HepG2 (cell line): ENCODE data around the gene CCDC116. TPM values are rescaled to one million over a fixed set of nuclear protein-coding genes. Genes with fewer than 3 reads are reported as not detected.

Experiments used
- ATAC-seq: fragments of 200-7000 bp; cut with Tn5 transposase; 3 replicates; pipeline ENCODE4 v1.9.1; 2020; ENCODE audit warnings: mild to moderate bottlenecking, moderate library complexity
- BruUV-seq: library from RNA; stranded (reverse); fragments of 400-500 nt; replicated peaks from 2 replicates; lab custom pipeline; 2021; lab: Mats Ljungman, UMichigan
- CTCF ChIA-PET: fragments of 300-600 bp; formaldehyde crosslinking; extraction: SDS; loops from one replicate; lab custom pipeline; 2021; ENCODE audit warnings: low total read pairs, inconsistent platforms, low intra/inter-chr PET ratio; lab: Yijun Ruan, JAX
- POLR2A ChIA-PET: fragments of 350-600 bp; sonication (Branson Sonifier 250); formaldehyde crosslinking; loops from one replicate; lab custom pipeline; 2020; ENCODE audit warnings: antibody characterized with exemption, inconsistent platforms; lab: Yijun Ruan, JAX
- DNase-seq: peaks from one replicate; pipeline ENCODE4 v3.0.0-alpha.2; 2015; ENCODE audit warnings: low spot score
- FAIRE-seq: peaks from 3 replicates; lab custom pipeline; 2011; peaks lifted over from hg19 to GRCh38; lab: Jason Lieb, UNC
- H2AFZ ChIP-seq: one replicate; pipeline ENCODE4 v1.6.1; 2011; ENCODE audit warnings: low read length, inconsistent platforms
- H3K27ac ChIP-seq: fragments of 300-600 bp; 3 replicates; pipeline ENCODE4 v1.8.0; 2011; ENCODE audit warnings: mixed run types, mild to moderate bottlenecking, mixed read lengths, low read length, inconsistent platforms; ENCODE audit not compliant: insufficient read depth; ENCODE audit errors: extremely low read length
- H3K27me3 ChIP-seq, 2 experiments: fragments of 200-600 bp in 1 of 2; 2 replicates in 1 of 2; 3 replicates in 1 of 2; pipeline versions ENCODE4 v1.6.0 to v1.8.0; 2011; ENCODE audit warnings: low read length in 2 of 2, mild to moderate bottlenecking in 2 of 2, moderate library complexity in 2 of 2, inconsistent platforms in 1 of 2; ENCODE audit not compliant: insufficient read depth in 2 of 2, control insufficient read depth in 1 of 2
- H3K36me3 ChIP-seq, 2 experiments: fragments of 200-600 bp in 1 of 2; replicated peaks in 1 of 2; 2 replicates in 1 of 2; 3 replicates in 1 of 2; pipeline versions ENCODE4 v1.5.1 to v1.8.0; 2011; ENCODE audit warnings: low read length in 2 of 2, inconsistent platforms in 1 of 2; ENCODE audit not compliant: insufficient read depth in 2 of 2, control insufficient read depth in 1 of 2
- H3K4me1 ChIP-seq: 2 replicates; pipeline ENCODE4 v1.5.1; 2012; ENCODE audit warnings: low read length, inconsistent platforms; ENCODE audit not compliant: insufficient read depth
- H3K4me2 ChIP-seq: 2 replicates; pipeline ENCODE4 v1.6.0; 2011; ENCODE audit warnings: low read depth, low read length, inconsistent platforms
- H3K4me3 ChIP-seq, 3 experiments: fragments of 200-600 bp in 1 of 3; sonication (generic), shearing (Covaris generic) in 1 of 3; replicated peaks in 1 of 3; 2 replicates each; pipeline ENCODE4 v1.5.1; 2011 to 2016; ENCODE audit warnings: low read length in 3 of 3, inconsistent platforms in 2 of 3, low read depth in 2 of 3, mild to moderate bottlenecking in 2 of 3, control low read depth in 1 of 3, mixed read lengths in 1 of 3; ENCODE audit not compliant: insufficient read depth in 1 of 3
- H3K79me2 ChIP-seq: one replicate; pipeline ENCODE4 v1.6.1; 2011; ENCODE audit warnings: low read length, inconsistent platforms; ENCODE audit not compliant: insufficient read depth
- H3K9ac ChIP-seq: 2 replicates; pipeline ENCODE4 v1.6.0; 2011; ENCODE audit warnings: mild to moderate bottlenecking, low read depth, low read length, inconsistent platforms; ENCODE audit not compliant: insufficient read depth
- H3K9me3 ChIP-seq: 2 replicates; pipeline ENCODE4 v1.5.1; 2012; ENCODE audit warnings: mild to moderate bottlenecking, low read length
- H4K20me1 ChIP-seq: 2 replicates; pipeline ENCODE4 v1.6.0; 2011; ENCODE audit warnings: inconsistent platforms, mild to moderate bottlenecking, low read length, moderate library complexity; ENCODE audit not compliant: insufficient read depth
- ARNTL ChIP-seq: sonication (generic); formaldehyde crosslinking; IDR thresholded peaks from 2 replicates; pipeline ENCODE4 v1.4.0; 2020; ENCODE audit warnings: mild to moderate bottlenecking, missing genetic modification reagents
- GATAD2A ChIP-seq: IDR thresholded peaks from 2 replicates; pipeline ENCODE4 v1.6.1; 2016
- KLF12 ChIP-seq: sonication (generic); formaldehyde crosslinking; IDR thresholded peaks from 2 replicates; pipeline ENCODE4 v1.4.0; 2020; ENCODE audit warnings: missing genetic modification reagents, borderline replicate concordance
- MBNL3 ChIP-seq: fragments of 250-450 bp; sonication (Bioruptor Pico); conservative IDR thresholded peaks from 2 replicates; pipeline ENCODE4 v1.8.0; 2022; ENCODE audit warnings: mild to moderate bottlenecking, inconsistent platforms
- MXD4 ChIP-seq: IDR thresholded peaks from 2 replicates; pipeline ENCODE4 v1.6.1; 2016; ENCODE audit warnings: mild to moderate bottlenecking, missing biosample characterization, missing genetic modification reagents
- RFXAP ChIP-seq: sonication (generic); formaldehyde crosslinking; IDR thresholded peaks from 2 replicates; pipeline ENCODE4 v1.4.0; 2020; ENCODE audit warnings: missing genetic modification reagents, borderline replicate concordance
- SNAPC2 ChIP-seq: sonication (generic); formaldehyde crosslinking; IDR thresholded peaks from 2 replicates; pipeline ENCODE4 v1.8.1; 2022; ENCODE audit warnings: mild to moderate bottlenecking, missing genetic modification reagents
- TCF7L2 ChIP-seq: IDR thresholded peaks from 2 replicates; pipeline ENCODE4 v1.6.1; 2011; ENCODE audit warnings: mild to moderate bottlenecking, low read depth, low read length, moderate library complexity
- ZFP36L2 ChIP-seq: sonication (generic); formaldehyde crosslinking; IDR thresholded peaks from 2 replicates; pipeline ENCODE4 v1.4.0; 2020; ENCODE audit warnings: missing genetic modification reagents
- ZFY ChIP-seq: sonication (generic); formaldehyde crosslinking; IDR thresholded peaks from 2 replicates; pipeline ENCODE4 v1.4.0; 2020; ENCODE audit warnings: missing genetic modification reagents
- ZNF331 ChIP-seq: sonication (generic); formaldehyde crosslinking; IDR thresholded peaks from 2 replicates; pipeline ENCODE4 v1.4.0; 2020; ENCODE audit warnings: missing genetic modification reagents
- ZNF343 ChIP-seq: sonication (generic); formaldehyde crosslinking; IDR thresholded peaks from 2 replicates; pipeline ENCODE4 v1.4.0; 2020; ENCODE audit warnings: mild to moderate bottlenecking, missing genetic modification reagents
- ZNF430 ChIP-seq: sonication (generic); formaldehyde crosslinking; IDR thresholded peaks from 2 replicates; pipeline ENCODE4 v1.9.0; 2021; ENCODE audit warnings: mild to moderate bottlenecking, missing genetic modification reagents
- WGBS: methylation state at CpG from one replicate; pipeline ENCODE4 v1.1.6; 2017; ENCODE audit warnings: low lambda C conversion rate; 5-methylcytosine and 5-hydroxymethylcytosine counted together
- in situ Hi-C: cut with HindIII; loops from 2 replicates; pipeline ENCODE4 v1.10.0; 2017; ENCODE audit warnings: low pct_unique_long_range_greater_than_20kb; ENCODE audit not compliant: extremely low pct_ligation_motif_present
- intact Hi-C: fragments of 100-400 bp; cut with micrococcal nuclease; formaldehyde crosslinking; loops from one replicate; pipeline ENCODE4 v1.10.0; 2022; ENCODE audit not compliant: unreplicated experiment
- polyA plus RNA-seq, 8 experiments: library from polyadenylated mRNA; depleted of rRNA in 3 of 8; stranded (reverse) in 7 of 8; unstranded in 1 of 8; fragments of >200 nt; fragmentation: Illumina TruSeq in 4 of 8; extraction: Trizol in 4 of 8; gene quantifications; 2 replicates each; pipeline versions ENCODE4 v1.2.1 to v1.2.3, GENCODE V29; 2011 to 2016; ENCODE audit warnings: low read depth in 4 of 8, missing spikeins in 1 of 8, mixed read lengths in 1 of 8; ENCODE audit not compliant: insufficient read depth in 1 of 8
- total RNA-seq, 5 experiments: library from RNA; depleted of rRNA; stranded (reverse); fragments of >200 nt; fragmentation: Illumina TruSeq; extraction: Trizol; gene quantifications; 2 replicates each; pipeline ENCODE4 v1.2.3, GENCODE V29; 2016; ENCODE audit warnings: low read depth in 1 of 5
- TF ChIP-seq, protein P1 (sequence below): IDR thresholded peaks from 2 replicates; pipeline ENCODE4 v1.6.1; 2012; ENCODE audit warnings: low read length, improper control_type of control experiment

The CCDC116 gene
- total and polyA plus RNA-seq, 2 of the 13 experiments (the other 11 are each of a cell fraction or from before 2014, with no cell fraction given) = 0.15 to 0.33 TPM

DNA sequence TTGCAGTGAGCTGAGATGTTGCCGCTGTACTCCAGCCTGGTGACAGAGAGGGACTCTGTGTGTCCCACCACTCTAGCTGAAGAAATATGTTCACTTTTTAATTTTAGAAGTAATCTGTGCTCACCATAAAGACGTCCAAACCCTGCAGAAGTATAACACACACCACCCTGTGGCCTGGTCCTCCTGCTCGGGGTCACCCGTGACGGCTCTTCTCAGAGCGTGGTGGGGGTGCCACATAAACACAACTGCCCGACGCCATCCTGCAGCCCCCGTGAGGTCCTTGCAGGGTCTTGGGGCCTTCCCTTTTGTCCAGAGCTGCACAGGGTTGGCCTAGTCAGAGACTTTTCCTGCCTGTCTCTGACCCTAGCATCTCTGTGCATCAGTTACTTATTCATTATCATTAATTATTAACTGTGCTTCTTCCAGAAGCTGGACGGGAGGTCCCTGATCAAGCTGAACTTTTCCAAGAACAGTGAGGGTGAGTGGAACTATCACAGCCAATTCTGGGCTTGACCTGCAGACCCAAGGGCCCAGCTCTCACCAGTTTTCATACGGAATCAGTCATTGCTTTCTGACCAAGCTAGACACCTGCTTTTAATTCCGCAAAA, 42.2 kb downstream of the CCDC116 start:
- 91% methylated on average over 11 of the region's 12 CpGs for WGBS
- in situ Hi-C loops = no loop called here
- ATAC-seq (no peak), DNase-seq (no peak), FAIRE-seq (no peak)
- Histone ChIP-seq H3K4me3 (no peak overlapping the region), H3K4me2 (no peak overlapping the region), H3K9me3 (no peaks in the 10 kb centered on the region), H2AFZ (no peak overlapping the region), H3K27me3 (no peaks in the 10 kb centered on the region), H3K79me2 (no peaks in the 10 kb centered on the region), H3K27ac (no peak overlapping the region), H3K9ac (no peak overlapping the region), H4K20me1 (no peaks in the 10 kb centered on the region; the same call in 1 of the 2 replicates), H3K36me3 (peaks cover 17 to 62% of the 10 kb centered on the region in 2 experiments), H3K4me1 (peaks cover 33% of the 10 kb centered on the region)
- ChIA-PET CTCF (no interaction called here), POLR2A (interaction anchor here (1.5 to 2.5 kb wide), 2 partner anchors 9 to 17 kb away, joined by 5 to 16 read pairs; partner anchors contain the start of gene PPIL2)
- intact Hi-C loops = no loop called here
- BruUV-seq = no TSS peak
- no peak for TF ChIP-seq TCF7L2
- no peak for TF ChIP-seq ZNF343 (CRISPR knock-in tag)
- TF ChIP-seq SNAPC2 (CRISPR knock-in tag) = no peak

DNA sequence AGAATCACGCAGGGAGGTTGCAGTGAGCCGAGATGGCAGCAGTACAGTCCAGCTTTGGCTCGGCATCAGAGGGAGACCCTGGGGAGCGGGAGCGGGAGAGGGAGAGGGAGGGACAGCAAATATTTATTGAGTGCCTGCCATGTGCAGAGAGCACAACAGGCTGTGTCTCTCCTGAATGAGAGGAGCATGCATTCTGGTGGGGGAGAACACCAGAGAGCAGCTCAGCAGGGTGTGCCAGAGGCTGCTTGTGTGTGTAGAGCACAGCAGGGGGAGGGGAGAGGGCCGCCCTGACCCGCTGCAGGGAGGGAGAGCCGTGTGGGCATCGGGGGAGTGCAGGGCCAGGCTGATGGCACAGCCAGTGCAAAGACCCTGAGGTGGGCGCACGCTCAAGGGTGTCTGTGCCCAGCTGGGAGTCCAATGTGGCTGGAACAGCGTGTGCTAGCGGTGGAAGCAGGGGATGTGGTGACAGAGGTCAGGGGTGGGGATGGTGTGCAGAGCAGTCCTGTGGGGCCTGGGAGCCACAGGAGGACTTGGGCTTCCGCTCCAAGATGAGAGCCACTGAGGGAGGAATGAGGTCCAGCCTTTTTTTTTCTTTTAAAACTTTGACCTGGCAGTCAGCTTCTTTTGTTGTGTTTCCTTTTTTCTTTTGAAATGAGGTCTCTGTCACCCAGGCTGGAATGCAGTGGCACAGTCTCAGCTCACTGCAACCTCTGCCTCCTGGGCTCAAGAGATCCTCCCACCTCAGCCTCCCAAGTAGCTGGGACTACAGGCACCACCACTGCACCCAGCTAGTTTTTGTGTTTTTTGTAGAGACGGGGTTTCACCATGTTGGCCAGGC, 45.3 kb downstream of the CCDC116 start:
- ATAC-seq = peak; percentile 97
- Histone ChIP-seq H3K9ac (peak overlapping the region; percentile 27; the same call in 1 of the 2 replicates), H3K4me2 (peak overlapping the region; percentile 75), H3K4me1 (peaks cover 33% of the 10 kb centered on the region), H4K20me1 (no peaks in the 10 kb centered on the region), H2AFZ (no peak overlapping the region), H3K27me3 (no peaks in the 10 kb centered on the region; a peak in 1 of 5 replicates), H3K4me3 (peak overlapping the region in 2 of 3 experiments; percentile 43 to 62; a peak in 4 of 6 replicates), H3K27ac (peak overlapping the region; percentile 58), H3K9me3 (no peaks in the 10 kb centered on the region), H3K79me2 (no peaks in the 10 kb centered on the region), H3K36me3 (peaks cover 15 to 54% of the 10 kb centered on the region in 2 experiments; a peak in 4 of 5 replicates)
- peak; percentile 91 for DNase-seq
- in situ Hi-C loops (no loop called here), intact Hi-C loops (no loop called here)
- WGBS = 33% methylated on average over 12 of the region's 15 CpGs
- BruUV-seq = no TSS peak
- FAIRE-seq = peak; percentile 90
- ChIA-PET POLR2A (interaction anchor here (0.9 to 1.6 kb wide), 4 partner anchors 11 to 23 kb away, joined by 4 to 27 read pairs (median 6); partner anchors contain the start of gene PPIL2), CTCF (no interaction called here)
- TF ChIP-seq KLF12 (no peak), RFXAP (no peak; the same call in 1 of the 2 replicates), ZNF331 (CRISPR knock-in tag) (peak; percentile 45; the same call in 1 of the 2 replicates), MBNL3 (no peak), ZFY (CRISPR knock-in tag) (0 out of 2 replicates have a peak, but pooled peaks have one; percentile 18), ARNTL (CRISPR knock-in tag) (peak; percentile 83), MXD4 (CRISPR knock-in tag) (0 out of 2 replicates have a peak, but pooled peaks have one; percentile 39), ZNF430 (no peak; the same call in 1 of the 2 replicates), GATAD2A (CRISPR knock-in tag) (peak; percentile 80), ZFP36L2 (no peak)
- TF ChIP-seq, protein P1, sequence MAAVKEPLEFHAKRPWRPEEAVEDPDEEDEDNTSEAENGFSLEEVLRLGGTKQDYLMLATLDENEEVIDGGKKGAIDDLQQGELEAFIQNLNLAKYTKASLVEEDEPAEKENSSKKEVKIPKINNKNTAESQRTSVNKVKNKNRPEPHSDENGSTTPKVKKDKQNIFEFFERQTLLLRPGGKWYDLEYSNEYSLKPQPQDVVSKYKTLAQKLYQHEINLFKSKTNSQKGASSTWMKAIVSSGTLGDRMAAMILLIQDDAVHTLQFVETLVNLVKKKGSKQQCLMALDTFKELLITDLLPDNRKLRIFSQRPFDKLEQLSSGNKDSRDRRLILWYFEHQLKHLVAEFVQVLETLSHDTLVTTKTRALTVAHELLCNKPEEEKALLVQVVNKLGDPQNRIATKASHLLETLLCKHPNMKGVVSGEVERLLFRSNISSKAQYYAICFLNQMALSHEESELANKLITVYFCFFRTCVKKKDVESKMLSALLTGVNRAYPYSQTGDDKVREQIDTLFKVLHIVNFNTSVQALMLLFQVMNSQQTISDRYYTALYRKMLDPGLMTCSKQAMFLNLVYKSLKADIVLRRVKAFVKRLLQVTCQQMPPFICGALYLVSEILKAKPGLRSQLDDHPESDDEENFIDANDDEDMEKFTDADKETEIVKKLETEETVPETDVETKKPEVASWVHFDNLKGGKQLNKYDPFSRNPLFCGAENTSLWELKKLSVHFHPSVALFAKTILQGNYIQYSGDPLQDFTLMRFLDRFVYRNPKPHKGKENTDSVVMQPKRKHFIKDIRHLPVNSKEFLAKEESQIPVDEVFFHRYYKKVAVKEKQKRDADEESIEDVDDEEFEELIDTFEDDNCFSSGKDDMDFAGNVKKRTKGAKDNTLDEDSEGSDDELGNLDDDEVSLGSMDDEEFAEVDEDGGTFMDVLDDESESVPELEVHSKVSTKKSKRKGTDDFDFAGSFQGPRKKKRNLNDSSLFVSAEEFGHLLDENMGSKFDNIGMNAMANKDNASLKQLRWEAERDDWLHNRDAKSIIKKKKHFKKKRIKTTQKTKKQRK = no peak
